ENCODE measurements around the gene EGFL7.

EGFL7 gene

GRCh38 chr9:136673088-136673974, 10.6 kb downstream of the EGFL7 start:
- no peak for DNase-seq (ENCODE audit: low read depth)

GRCh38 chr9:136673975-136674785, 11.5 kb downstream of the EGFL7 start:
- DNase-seq (ENCODE audit: low read depth) = no peak

GRCh38 chr9:136674786-136675349, 12.2 kb downstream of the EGFL7 start:
- no peak for DNase-seq (ENCODE audit: low read depth)

GRCh38 chr9:136675477-136676296, 13.0 kb downstream of the EGFL7 start:
- no peak for DNase-seq (ENCODE audit: low read depth)

GRCh38 chr9:136676297-136676794, 13.6 kb downstream of the EGFL7 start:
- DNase-seq (ENCODE audit: low read depth) = no peak

- no peak for DNase-seq (ENCODE audit: low read depth)
These were observed 14.4 kb downstream of the EGFL7 start for GRCh38 chr9:136676920-136677686.

- no peak for DNase-seq (ENCODE audit: low read depth)
These were observed 15.3 kb downstream of the EGFL7 start for GRCh38 chr9:136678034-136678433.

- DNase-seq (ENCODE audit: low read depth) = no peak
These were observed 15.9 kb downstream of the EGFL7 start for GRCh38 chr9:136678624-136679023.

GRCh38 chr9:136679431-136679941, 16.8 kb downstream of the EGFL7 start:
- DNase-seq (ENCODE audit: low read depth) = no peak

- no peak for DNase-seq (ENCODE audit: low read depth)
These were observed 18.3 kb downstream of the EGFL7 start for GRCh38 chr9:136681029-136681428.

- no peak for DNase-seq (ENCODE audit: low read depth)
These were observed 19.4 kb downstream of the EGFL7 start for GRCh38 chr9:136681945-136682699.

GRCh38 chr9:136682710-136683109, 20.0 kb downstream of the EGFL7 start:
- no peak for DNase-seq (ENCODE audit: low read depth)

- no peak for DNase-seq (ENCODE audit: low read depth)
These were observed 20.5 kb downstream of the EGFL7 start for GRCh38 chr9:136683173-136683745.

- DNase-seq (ENCODE audit: low read depth) = no peak
These were observed 21.0 kb downstream of the EGFL7 start for GRCh38 chr9:136683755-136684154.

GRCh38 chr9:136684339-136684738, 21.6 kb downstream of the EGFL7 start:
- DNase-seq (ENCODE audit: low read depth) = no peak

GRCh38 chr9:136684799-136685198, 22.1 kb downstream of the EGFL7 start:
- DNase-seq (ENCODE audit: low read depth) = no peak

- no peak for DNase-seq (ENCODE audit: low read depth)
These were observed 22.5 kb downstream of the EGFL7 start for GRCh38 chr9:136685216-136685615.

GRCh38 chr9:136685790-136686533, 23.2 kb downstream of the EGFL7 start:
- no peak for DNase-seq (ENCODE audit: low read depth)

GRCh38 chr9:136686534-136686793, 23.7 kb downstream of the EGFL7 start:
- no peak for DNase-seq (ENCODE audit: low read depth)
